ENCODE measurements around the gene EIF2D.

The EIF2D gene

DNA sequence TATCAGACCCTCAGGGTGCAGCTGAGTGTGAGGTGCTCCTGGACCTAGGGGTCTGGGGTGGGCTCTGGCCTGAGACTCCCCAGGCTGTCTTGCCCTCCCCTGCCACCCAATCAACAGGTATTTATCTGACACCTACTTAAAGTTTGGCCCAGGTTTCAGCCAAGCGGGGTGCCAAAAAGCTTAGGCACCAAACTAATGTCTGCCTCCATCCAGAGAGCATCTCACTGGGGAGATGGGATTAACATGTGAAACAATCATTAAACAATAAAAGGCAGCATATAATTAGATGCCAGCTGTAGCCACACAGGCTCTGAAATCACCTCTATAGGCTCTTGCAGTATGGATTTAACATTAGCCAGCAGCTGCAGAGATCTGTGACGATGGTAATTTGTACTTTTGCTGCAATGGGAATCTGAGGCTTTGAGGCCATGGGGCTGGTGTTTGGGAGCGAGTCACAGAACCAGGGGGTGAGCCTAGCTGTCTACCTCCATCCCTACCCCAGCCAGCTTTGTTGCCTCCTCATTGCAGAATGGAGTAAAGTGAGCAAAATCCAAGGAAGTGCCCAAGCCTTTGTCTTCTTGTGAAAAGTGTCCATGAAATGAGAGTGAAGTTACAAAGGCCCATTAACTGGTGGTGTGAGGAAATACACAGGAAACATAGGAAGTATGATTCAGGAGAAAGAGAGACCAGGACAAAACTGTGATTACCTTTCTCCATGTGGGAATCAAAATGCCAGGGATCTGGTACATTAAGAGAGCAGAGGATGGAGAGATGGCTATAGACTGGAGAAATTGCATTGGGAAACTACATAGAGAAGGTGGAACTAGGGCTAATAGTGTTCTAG lies 36.1 kb downstream of the EIF2D start:
- no peaks in the 10 kb centered on the region for H3K27me3 Mint-ChIP-seq
- ATAC-seq (ENCODE audit: low read depth) (no peak), DNase-seq (ENCODE audit: low spot score in 2 of 2) (no peak)
- H3K4me1 Mint-ChIP-seq = peaks cover 77% of the 10 kb centered on the region
- peaks cover 29% of the 10 kb centered on the region for H3K36me3 Mint-ChIP-seq
- H3K4me3 Mint-ChIP-seq = peak overlapping the region; percentile 73
- peak overlapping the region; percentile 96 for H3K27ac Mint-ChIP-seq
- no peaks in the 10 kb centered on the region for H3K9me3 Mint-ChIP-seq

DNA sequence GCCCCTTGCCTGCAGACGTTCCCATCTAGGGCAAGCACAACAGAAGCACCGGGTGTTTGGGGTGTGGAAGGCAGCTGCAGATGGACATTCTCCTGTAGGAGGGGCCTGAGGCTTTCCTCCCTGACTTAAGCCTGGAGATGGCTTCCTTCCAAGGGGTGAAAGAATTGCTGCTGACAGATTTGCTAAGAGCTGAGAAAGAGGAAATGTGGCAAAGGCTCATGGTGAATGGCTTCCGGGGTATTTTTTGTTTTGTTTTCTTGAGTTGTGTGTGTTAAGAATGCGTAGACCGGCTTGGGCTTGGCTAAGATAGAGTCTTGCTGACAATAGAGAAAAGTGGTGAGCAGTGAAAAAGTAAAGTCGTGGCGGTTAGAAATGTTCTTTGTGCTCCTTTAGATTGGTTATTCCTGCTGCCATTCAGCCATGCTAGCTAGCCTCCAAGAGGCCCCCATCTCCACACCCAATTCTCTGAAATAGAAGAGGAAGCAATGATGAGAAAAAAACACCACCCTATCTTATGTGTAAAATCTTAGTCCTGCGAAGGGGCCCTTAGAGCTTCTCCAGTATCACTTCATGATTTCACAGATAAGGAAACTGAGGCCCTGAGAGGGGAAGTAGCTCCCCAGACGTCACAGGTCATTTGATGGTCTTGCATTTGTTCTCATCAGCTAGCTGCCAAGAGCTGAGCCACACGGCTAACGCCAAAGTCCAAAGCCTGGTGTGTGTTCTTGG lies 36.9 kb downstream of the EIF2D start:
- H3K4me1 Mint-ChIP-seq = peaks cover 74% of the 10 kb centered on the region
- no peaks in the 10 kb centered on the region for H3K9me3 Mint-ChIP-seq
- no peaks in the 10 kb centered on the region for H3K27me3 Mint-ChIP-seq
- H3K27ac Mint-ChIP-seq = peak overlapping the region; percentile 96
- peak; percentile 44 to 56 for DNase-seq (ENCODE audit: low spot score in 2 of 2)
- peaks cover 29% of the 10 kb centered on the region for H3K36me3 Mint-ChIP-seq
- peak; percentile 63 for ATAC-seq (ENCODE audit: low read depth)
- H3K4me3 Mint-ChIP-seq = peak overlapping the region; percentile 73

DNA sequence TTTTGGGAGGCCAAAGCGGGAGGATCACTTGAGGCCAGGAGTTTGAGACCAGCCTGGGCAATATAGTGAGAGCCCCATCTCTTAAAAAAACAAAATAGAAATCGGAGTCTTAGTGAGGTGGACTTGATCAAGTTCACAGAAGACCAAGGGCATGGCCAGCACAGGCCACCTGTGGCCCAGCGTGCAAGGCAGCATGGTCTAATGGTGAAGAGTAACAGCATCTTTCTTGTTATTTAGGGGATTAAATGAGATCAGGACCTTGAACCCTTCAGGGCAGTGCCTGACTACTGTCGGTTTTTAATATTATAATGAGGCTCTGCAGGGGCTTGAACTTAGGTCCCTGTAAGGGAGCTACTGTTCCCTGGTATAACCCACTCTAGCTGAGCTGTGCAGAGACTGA lies 38.5 kb downstream of the EIF2D start:
- H3K9me3 Mint-ChIP-seq = no peaks in the 10 kb centered on the region
- no peaks in the 10 kb centered on the region for H3K27me3 Mint-ChIP-seq
- peak overlapping the region; percentile 96 for H3K27ac Mint-ChIP-seq
- ATAC-seq (ENCODE audit: low read depth) = no peak
- H3K4me1 Mint-ChIP-seq = peaks cover 70% of the 10 kb centered on the region
- H3K4me3 Mint-ChIP-seq = no peak overlapping the region
- DNase-seq (ENCODE audit: low spot score in 2 of 2) = no peak
- H3K36me3 Mint-ChIP-seq = peaks cover 30% of the 10 kb centered on the region

DNA sequence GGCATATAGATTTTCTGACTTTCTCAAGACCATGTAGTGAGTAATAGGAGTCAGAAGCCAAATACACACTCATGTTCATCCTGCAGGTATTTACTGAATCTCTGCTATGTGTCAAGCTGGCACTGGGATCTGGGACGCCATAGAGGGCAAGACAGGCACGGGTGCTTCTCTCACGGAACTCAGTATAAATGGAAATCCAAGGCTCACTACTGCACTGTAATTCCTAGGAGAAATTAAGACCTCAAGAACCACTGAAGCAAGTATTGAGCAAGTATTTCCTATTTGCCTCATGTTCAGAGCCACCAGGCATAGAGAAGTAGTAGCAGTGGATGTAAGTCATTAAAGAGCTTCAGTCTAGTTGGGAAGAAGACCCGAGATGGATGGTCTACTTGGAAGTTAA lies 38.9 kb downstream of the EIF2D start:
- DNase-seq (ENCODE audit: low spot score in 2 of 2) (no peak), ATAC-seq (ENCODE audit: low read depth) (no peak)
- peaks cover 69% of the 10 kb centered on the region for H3K4me1 Mint-ChIP-seq
- H3K27ac Mint-ChIP-seq = peak overlapping the region; percentile 96
- H3K36me3 Mint-ChIP-seq = peaks cover 29% of the 10 kb centered on the region
- no peaks in the 10 kb centered on the region for H3K9me3 Mint-ChIP-seq
- peak overlapping the region; percentile 14 for H3K4me3 Mint-ChIP-seq
- H3K27me3 Mint-ChIP-seq = no peaks in the 10 kb centered on the region

DNA sequence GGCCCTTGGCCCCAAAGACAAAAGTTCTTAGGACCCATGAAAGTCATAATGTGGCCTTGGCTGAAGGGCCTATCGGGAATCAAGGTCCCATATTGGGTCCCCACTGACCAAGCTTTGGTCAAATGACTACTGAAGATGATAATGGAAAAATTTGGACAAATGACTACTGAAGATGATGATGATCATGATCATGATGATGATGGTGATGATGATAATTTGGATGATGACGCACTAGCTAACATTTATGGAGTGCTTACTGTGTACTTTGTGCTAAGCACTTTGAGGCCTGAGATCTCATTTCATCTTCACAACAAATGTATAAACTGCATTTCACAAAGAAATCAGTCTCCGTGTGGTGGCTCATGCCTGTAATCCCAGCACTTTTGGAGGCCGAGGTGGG lies 39.4 kb downstream of the EIF2D start:
- Mint-ChIP-seq H3K4me1 (peaks cover 68% of the 10 kb centered on the region), H3K36me3 (peaks cover 27% of the 10 kb centered on the region), H3K27ac (peak overlapping the region; percentile 96), H3K9me3 (no peaks in the 10 kb centered on the region), H3K27me3 (no peaks in the 10 kb centered on the region), H3K4me3 (no peak overlapping the region)
- no peak for DNase-seq (ENCODE audit: low spot score in 2 of 2)
- ATAC-seq (ENCODE audit: low read depth) = no peak

DNA sequence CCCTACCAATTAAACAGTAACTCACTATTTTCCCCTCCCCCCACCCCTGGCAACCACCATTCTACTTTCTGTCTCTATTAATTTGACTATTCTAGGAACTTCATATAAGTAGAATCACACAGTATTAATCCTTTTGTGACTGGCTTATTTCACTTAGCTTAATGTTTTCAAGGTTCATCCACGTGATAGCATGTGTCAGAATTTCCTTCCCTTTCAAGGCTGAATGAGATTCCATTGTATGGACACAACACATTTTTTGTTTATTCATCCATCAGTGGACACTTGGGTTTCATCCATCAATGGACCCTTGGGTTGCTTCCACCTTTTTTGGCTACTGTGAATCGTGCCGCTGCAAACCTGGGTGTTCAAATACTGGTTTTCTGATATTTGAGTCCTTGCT lies 41.7 kb downstream of the EIF2D start:
- H3K4me1 Mint-ChIP-seq = peaks cover 63% of the 10 kb centered on the region
- H3K27me3 Mint-ChIP-seq = no peaks in the 10 kb centered on the region
- no peak overlapping the region for H3K4me3 Mint-ChIP-seq
- ATAC-seq (ENCODE audit: low read depth) (no peak), DNase-seq (ENCODE audit: low spot score in 2 of 2) (no peak)
- peaks cover 26% of the 10 kb centered on the region for H3K36me3 Mint-ChIP-seq
- H3K9me3 Mint-ChIP-seq = no peaks in the 10 kb centered on the region
- H3K27ac Mint-ChIP-seq = peak overlapping the region; percentile 65

DNA sequence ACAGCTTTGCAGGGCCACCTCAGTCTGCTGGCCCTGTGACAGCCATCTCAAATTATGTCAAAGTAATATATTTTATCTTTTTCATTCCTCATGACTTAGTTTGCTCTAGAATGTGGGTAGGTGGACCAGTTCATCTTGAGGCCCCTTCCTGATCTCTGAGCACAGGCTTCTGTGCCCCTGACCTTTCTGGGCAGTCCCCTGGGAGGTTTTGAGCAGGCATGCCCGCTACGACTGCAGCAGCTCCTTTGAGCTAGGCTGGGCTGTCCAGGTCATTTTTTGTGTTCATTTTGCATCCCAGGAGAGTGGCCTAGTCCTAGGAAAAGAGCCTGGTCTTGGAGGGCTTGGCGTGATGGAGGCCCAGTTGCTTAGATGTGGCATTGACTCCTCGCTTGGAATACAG lies 42.7 kb downstream of the EIF2D start:
- H3K27ac Mint-ChIP-seq = peak overlapping the region; percentile 84
- H3K27me3 Mint-ChIP-seq = no peaks in the 10 kb centered on the region
- H3K9me3 Mint-ChIP-seq = no peaks in the 10 kb centered on the region
- H3K4me1 Mint-ChIP-seq = peaks cover 65% of the 10 kb centered on the region
- peaks cover 32% of the 10 kb centered on the region for H3K36me3 Mint-ChIP-seq
- no peak overlapping the region for H3K4me3 Mint-ChIP-seq
- no peak for ATAC-seq (ENCODE audit: low read depth)
- no peak for DNase-seq (ENCODE audit: low spot score in 2 of 2)

DNA sequence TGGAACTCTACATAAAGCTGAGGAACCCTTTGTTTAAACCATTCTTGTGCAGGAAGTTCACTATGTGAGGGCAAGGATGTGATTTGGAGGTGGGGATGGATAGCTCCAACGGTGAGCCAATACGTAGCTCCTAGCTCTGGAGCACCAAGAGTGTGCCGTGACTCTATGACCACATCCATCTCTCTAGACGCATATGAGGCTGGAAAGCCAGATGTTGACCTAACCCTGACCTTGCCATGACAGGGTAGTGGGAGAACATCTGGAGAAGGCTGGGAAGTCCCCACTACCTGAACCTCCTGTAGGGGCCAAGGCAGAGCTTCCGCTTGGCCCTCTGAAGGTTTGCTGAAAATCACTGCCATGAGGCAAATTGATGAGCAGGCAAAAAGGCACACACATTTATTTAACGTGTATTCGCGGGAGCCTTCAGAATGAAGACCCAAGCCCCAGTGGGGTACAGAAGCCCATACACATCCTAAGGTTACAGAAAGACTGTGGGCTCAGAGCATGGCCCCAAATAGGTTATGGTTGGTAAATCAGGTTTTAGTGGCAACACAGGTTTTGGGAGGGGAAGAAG lies 43.4 kb downstream of the EIF2D start:
- no peaks in the 10 kb centered on the region for H3K9me3 Mint-ChIP-seq
- H3K27me3 Mint-ChIP-seq = no peaks in the 10 kb centered on the region
- peaks cover 31% of the 10 kb centered on the region for H3K36me3 Mint-ChIP-seq
- H3K4me3 Mint-ChIP-seq = peak overlapping the region; percentile 14
- ATAC-seq (ENCODE audit: low read depth) = no peak
- peaks cover 67% of the 10 kb centered on the region for H3K4me1 Mint-ChIP-seq
- H3K27ac Mint-ChIP-seq = peak overlapping the region; percentile 84
- DNase-seq (ENCODE audit: low spot score in 2 of 2) = no peak

DNA sequence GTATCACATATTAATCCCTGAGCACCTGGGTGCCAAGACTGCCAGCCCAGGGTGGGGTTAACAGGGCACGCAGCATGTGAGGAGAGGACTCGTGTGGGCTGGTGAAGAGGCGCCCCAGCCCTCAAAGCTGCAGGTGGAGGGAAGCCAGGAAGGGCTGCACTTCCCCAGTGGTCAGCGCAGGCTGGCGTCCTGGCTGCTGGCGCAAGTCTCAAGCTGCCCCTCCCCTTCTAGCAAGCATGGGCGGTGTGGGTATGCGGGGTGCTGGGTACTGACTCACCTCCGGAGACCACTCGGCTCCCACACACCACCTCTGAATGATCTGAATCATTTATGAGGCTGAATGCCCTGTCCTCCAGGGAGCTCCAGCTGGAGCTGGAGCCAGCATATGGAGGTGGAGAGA lies 44.0 kb downstream of the EIF2D start:
- H3K9me3 Mint-ChIP-seq = no peaks in the 10 kb centered on the region
- no peak for ATAC-seq (ENCODE audit: low read depth)
- no peak for DNase-seq (ENCODE audit: low spot score in 2 of 2)
- H3K4me3 Mint-ChIP-seq = peak overlapping the region; percentile 14
- H3K27ac Mint-ChIP-seq = peak overlapping the region; percentile 84
- peaks cover 67% of the 10 kb centered on the region for H3K4me1 Mint-ChIP-seq
- no peaks in the 10 kb centered on the region for H3K27me3 Mint-ChIP-seq
- peaks cover 28% of the 10 kb centered on the region for H3K36me3 Mint-ChIP-seq

DNA sequence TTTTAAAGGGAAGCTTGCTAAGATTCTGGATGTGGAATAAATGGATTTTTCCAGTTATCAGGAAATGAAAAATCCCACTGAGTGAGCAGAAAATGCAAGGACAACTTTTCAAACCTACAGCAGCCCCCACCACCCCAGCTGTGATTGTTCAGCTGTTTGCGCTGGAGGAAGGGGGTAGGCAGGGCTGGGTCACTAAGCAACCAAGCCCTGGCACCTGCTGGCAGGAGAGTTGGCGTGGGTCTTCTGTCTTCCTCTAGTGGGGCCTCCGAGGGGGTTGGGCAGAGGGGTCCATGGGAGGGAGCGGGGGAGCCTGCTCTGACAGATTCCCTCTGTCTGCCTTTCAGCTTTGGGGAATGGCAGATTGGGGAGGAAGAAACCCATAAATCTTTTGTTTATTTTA lies 45.3 kb downstream of the EIF2D start:
- no peaks in the 10 kb centered on the region for H3K9me3 Mint-ChIP-seq
- H3K36me3 Mint-ChIP-seq = peaks cover 29% of the 10 kb centered on the region
- peak overlapping the region; percentile 85 for H3K27ac Mint-ChIP-seq
- no peak overlapping the region for H3K4me3 Mint-ChIP-seq
- peaks cover 73% of the 10 kb centered on the region for H3K4me1 Mint-ChIP-seq
- ATAC-seq (ENCODE audit: low read depth) (no peak), DNase-seq (ENCODE audit: low spot score in 2 of 2) (no peak)
- no peaks in the 10 kb centered on the region for H3K27me3 Mint-ChIP-seq

DNA sequence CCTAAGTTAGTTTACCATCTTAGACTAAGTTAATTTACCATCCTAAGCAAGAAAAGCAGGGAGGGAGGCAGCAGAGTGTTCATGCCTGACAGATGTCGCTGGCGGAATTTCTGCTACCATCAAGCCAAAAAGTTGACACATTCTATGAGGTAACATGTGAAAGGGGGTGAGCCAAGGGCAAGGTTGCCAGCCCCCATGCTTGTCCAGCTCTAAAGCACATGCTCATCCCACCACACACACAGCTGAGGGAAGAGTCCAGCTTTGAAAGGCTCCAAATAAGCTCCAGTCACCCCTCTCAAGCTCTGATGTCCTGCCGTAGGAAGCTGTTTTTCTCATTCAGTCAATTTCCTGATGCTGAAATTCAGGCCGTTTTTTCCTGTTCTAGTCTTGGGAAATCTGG lies 46.3 kb downstream of the EIF2D start:
- no peaks in the 10 kb centered on the region for H3K27me3 Mint-ChIP-seq
- no peaks in the 10 kb centered on the region for H3K9me3 Mint-ChIP-seq
- peak overlapping the region; percentile 85 for H3K27ac Mint-ChIP-seq
- ATAC-seq (ENCODE audit: low read depth) = no peak
- peaks cover 24% of the 10 kb centered on the region for H3K36me3 Mint-ChIP-seq
- peaks cover 67% of the 10 kb centered on the region for H3K4me1 Mint-ChIP-seq
- H3K4me3 Mint-ChIP-seq = no peak overlapping the region
- DNase-seq (ENCODE audit: low spot score in 2 of 2) = no peak

DNA sequence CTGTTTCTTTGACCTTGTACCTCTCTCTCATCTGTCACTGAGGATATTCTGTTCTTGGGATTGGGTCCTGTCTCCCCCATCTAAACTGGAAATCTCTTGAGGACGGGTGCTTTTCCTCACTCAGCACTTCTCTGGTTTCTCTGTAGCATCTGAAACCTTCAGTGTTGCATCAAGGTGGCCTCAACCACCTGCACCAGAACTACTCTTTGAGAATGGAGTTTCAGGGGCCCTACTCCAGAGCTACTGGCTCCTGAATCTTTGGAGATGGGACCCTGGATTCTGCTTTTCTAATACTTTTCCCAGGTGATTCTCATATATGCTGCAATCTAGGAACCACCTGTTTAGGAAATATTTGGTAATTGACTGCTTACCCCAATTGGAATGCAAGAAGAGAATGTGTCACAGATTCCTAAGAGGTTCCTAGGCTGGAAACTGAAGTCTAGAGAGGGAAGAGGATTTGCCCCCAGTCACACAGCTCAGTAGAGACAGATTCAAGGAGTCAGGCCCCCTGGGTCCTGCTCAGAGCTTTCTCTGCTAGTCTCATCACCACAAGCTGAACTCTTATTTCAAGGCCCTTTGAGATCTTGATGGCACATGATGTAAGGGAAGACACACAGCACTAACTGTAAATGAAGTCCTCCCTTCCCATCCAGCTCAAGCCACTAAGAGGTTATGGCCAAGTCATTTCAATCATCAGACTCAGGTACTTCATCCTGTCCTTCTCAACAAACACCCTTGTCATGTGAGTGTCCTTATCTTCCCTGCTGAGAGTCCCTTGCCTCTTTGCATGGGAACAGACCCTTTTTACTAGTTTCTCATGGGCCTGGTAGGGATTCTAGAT lies 48.7 kb downstream of the EIF2D start:
- peak overlapping the region; percentile 91 for H3K27ac Mint-ChIP-seq
- DNase-seq (ENCODE audit: low spot score in 2 of 2) = no peak
- peaks cover 22% of the 10 kb centered on the region for H3K36me3 Mint-ChIP-seq
- no peaks in the 10 kb centered on the region for H3K9me3 Mint-ChIP-seq
- no peak for ATAC-seq (ENCODE audit: low read depth)
- no peaks in the 10 kb centered on the region for H3K27me3 Mint-ChIP-seq
- H3K4me3 Mint-ChIP-seq = peak overlapping the region; percentile 70
- H3K4me1 Mint-ChIP-seq = peaks cover 65% of the 10 kb centered on the region

DNA sequence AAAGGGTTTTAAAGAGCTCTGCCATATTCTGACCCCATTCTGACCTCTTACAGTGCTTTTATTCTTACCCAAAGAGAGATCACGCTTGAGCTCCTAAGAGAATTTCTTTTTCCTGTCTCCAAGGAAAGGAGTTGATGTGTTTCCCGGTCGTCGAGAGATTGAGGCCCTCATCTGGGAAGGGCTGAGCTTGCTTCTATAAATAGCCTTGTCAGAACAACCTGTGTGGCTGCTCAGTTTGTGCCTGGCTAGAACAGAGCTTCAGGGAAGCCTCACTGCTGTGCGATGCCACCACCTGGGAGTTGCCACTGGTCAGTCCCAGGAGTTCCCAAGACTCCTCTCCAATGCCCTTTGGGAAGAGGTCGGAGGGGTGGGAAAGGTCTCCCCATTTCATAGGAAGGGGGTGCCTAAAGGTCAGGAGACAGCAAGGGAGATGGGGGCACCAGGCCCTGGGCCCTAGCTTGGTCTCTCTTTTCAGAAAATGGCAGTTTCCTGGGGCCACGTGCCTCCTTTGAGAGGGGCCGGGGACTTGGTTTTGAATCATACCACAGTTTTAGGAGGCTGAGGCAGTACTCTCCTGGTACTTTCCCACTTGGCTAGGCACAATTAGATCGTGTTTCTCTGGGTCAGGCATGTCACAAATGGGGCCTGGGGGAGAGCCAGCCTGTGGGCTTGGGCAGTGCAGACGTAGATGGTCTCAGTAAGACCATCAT lies 52.1 kb downstream of the EIF2D start:
- Mint-ChIP-seq H3K9me3 (no peaks in the 10 kb centered on the region), H3K27ac (peak overlapping the region; percentile 97), H3K4me3 (peak overlapping the region; percentile 99), H3K27me3 (no peaks in the 10 kb centered on the region), H3K36me3 (peaks cover 15% of the 10 kb centered on the region), H3K4me1 (peaks cover 56% of the 10 kb centered on the region)
- DNase-seq (ENCODE audit: low spot score in 2 of 2) (no peak), ATAC-seq (ENCODE audit: low read depth) (no peak)

Data from memory B cell (primary cell).